HCT116 (cell line): Measurements from ENCODE around the gene UBE2D3. TPM values are rescaled to one million over a fixed set of nuclear protein-coding genes. Genes with fewer than 3 reads are reported as not detected.
A peak's percentile ranks its signal among the peaks of the same experiment; 100 is the strongest.

Experiments
- ATAC-seq: fragments of 200-7000 bp; cut with Tn5 transposase; 2 replicates; pipeline ENCODE4 v1.9.1; 2020; ENCODE audit warnings: mild to moderate bottlenecking, moderate library complexity
- BruUV-seq: library from RNA; stranded (reverse); fragments of 400-500 nt; replicated peaks from 2 replicates; lab custom pipeline; 2021; lab: Mats Ljungman, UMichigan
- CTCF ChIA-PET: fragments of 300-600 bp; sonication (Branson Sonifier 250); formaldehyde crosslinking; loops from one replicate; lab custom pipeline; 2021; ENCODE audit warnings: antibody characterized with exemption; lab: Charles Lee
- POLR2A ChIA-PET: fragments of 300-600, 350-600 bp; sonication (Branson Sonifier 250); formaldehyde crosslinking; loops from one replicate; lab custom pipeline; 2021; ENCODE audit warnings: antibody characterized with exemption; lab: Charles Lee
- RAD21 ChIA-PET, 2 experiments: fragments of 300-600 bp; sonication (Branson Sonifier 250); formaldehyde crosslinking; loops; one replicate each; lab custom pipeline; 2023; ENCODE audit warnings: low total read pairs in 2 of 2; ENCODE audit not compliant: uncharacterized antibody in 2 of 2, unreplicated experiment in 2 of 2, low non-redundant PET in 1 of 2; lab: Charles Lee
- DNase-seq: peaks from one replicate; pipeline ENCODE4 v3.0.0-alpha.2; 2010; ENCODE audit warnings: low read depth, low spot score
- H2AFZ ChIP-seq: fragments of 200-600 bp; shearing (Covaris generic), sonication (generic); 2 replicates; pipeline ENCODE4 v1.6.1; 2017; ENCODE audit warnings: low read depth, mixed run types, mixed read lengths, antibody characterized with exemption, low read length; ENCODE audit not compliant: poor library complexity, severe bottlenecking
- H3K27ac ChIP-seq: 2 replicates; pipeline ENCODE4 v1.5.1; 2012; ENCODE audit warnings: low read depth, low read length
- H3K27me3 ChIP-seq: fragments of 200-600 bp; sonication (generic); 2 replicates; pipeline ENCODE4 v1.6.1; 2016; ENCODE audit warnings: mixed run types, low read length, mixed read lengths; ENCODE audit not compliant: insufficient read depth
- H3K36me3 ChIP-seq, 2 experiments: fragments of 200-500 bp in 1 of 2; fragments of 200-600 bp in 1 of 2; sonication (Bioruptor generic) in 1 of 2; sonication (generic) in 1 of 2; 2 replicates each; pipeline versions ENCODE4 v1.5.1 to v1.6.1; 2014 to 2016; ENCODE audit warnings: low read length in 2 of 2, inconsistent platforms in 1 of 2, mixed read lengths in 1 of 2, mixed run types in 1 of 2; ENCODE audit not compliant: insufficient read depth in 2 of 2, control insufficient read depth in 1 of 2
- H3K4me1 ChIP-seq, 2 experiments: fragments of 200-600 bp in 1 of 2; sonication (generic) in 1 of 2; 2 replicates each; pipeline versions ENCODE4 v1.5.1 to v1.6.1; 2012 to 2017; ENCODE audit warnings: low read length in 2 of 2, inconsistent platforms in 1 of 2, mild to moderate bottlenecking in 1 of 2, mixed read lengths in 1 of 2, mixed run types in 1 of 2, moderate library complexity in 1 of 2; ENCODE audit not compliant: insufficient read depth in 2 of 2, control insufficient read depth in 1 of 2
- H3K4me2 ChIP-seq: fragments of 200-600 bp; sonication (generic); 2 replicates; pipeline ENCODE4 v1.6.1; 2017; ENCODE audit warnings: mixed run types, low read length, mixed read lengths
- H3K4me3 ChIP-seq, 2 experiments: fragments of 200-600 bp in 1 of 2; sonication (generic) in 1 of 2; replicated peaks in 1 of 2; 2 replicates each; pipeline ENCODE4 v1.5.1; 2011 to 2016; ENCODE audit warnings: low read length in 2 of 2, control low read depth in 1 of 2, low read depth in 1 of 2, mild to moderate bottlenecking in 1 of 2, mixed read lengths in 1 of 2, mixed run types in 1 of 2
- H3K79me2 ChIP-seq: fragments of 200-600 bp; sonication (generic); 2 replicates; pipeline ENCODE4 v1.6.1; 2017; ENCODE audit warnings: mild to moderate bottlenecking, mixed run types, low read length, moderate library complexity, mixed read lengths; ENCODE audit not compliant: insufficient read depth
- H3K9ac ChIP-seq: fragments of 200-600 bp; sonication (generic); 2 replicates; pipeline ENCODE4 v1.6.1; 2016; ENCODE audit warnings: low read length, mixed read lengths
- H3K9me2 ChIP-seq: fragments of 200-600 bp; sonication (generic), shearing (Covaris generic); 2 replicates; pipeline ENCODE4 v1.6.1; 2017; ENCODE audit warnings: mixed run types, mild to moderate bottlenecking, moderate library complexity; ENCODE audit not compliant: insufficient read depth
- H3K9me3 ChIP-seq, 2 experiments: fragments of 200-500 bp in 1 of 2; fragments of 200-600 bp in 1 of 2; sonication (Bioruptor generic) in 1 of 2; sonication (generic) in 1 of 2; 2 replicates each; pipeline ENCODE4 v1.6.1; 2014 to 2017; ENCODE audit warnings: low read length in 2 of 2, mixed read lengths in 2 of 2, inconsistent platforms in 1 of 2, low read depth in 1 of 2, mild to moderate bottlenecking in 1 of 2, mixed run types in 1 of 2, moderate library complexity in 1 of 2; ENCODE audit not compliant: control insufficient read depth in 1 of 2, insufficient read depth in 1 of 2
- H4K20me1 ChIP-seq: fragments of 200-600 bp; sonication (generic), shearing (Covaris generic); 2 replicates; pipeline ENCODE4 v1.6.1; 2017; ENCODE audit warnings: mixed run types, mild to moderate bottlenecking, moderate library complexity; ENCODE audit not compliant: insufficient read depth
- POLR2AphosphoS5 ChIP-seq: IDR thresholded peaks from 2 replicates; pipeline ENCODE4 v1.6.1; 2011; ENCODE audit warnings: mild to moderate bottlenecking, low read depth, low read length, moderate library complexity
- ZNF274 ChIP-seq: fragments of 200-500 bp; sonication (Bioruptor generic); IDR thresholded peaks from 2 replicates; pipeline ENCODE4 v1.6.1; 2014; ENCODE audit warnings: mild to moderate bottlenecking, low read depth, low read length, inconsistent platforms
- intact Hi-C: fragments of 100-400 bp; cut with micrococcal nuclease; formaldehyde crosslinking; loops from 2 replicates; pipeline ENCODE4 v1.10.0; 2022
- total RNA-seq: library from RNA; stranded (reverse); gene quantifications from one replicate; pipeline ENCODE4 v1.2.1, GENCODE V29; 2021; ENCODE audit not compliant: unreplicated experiment
- TF ChIP-seq, protein P1 (sequence below), 3 experiments: fragments of 200-600 bp in 1 of 3; sonication (generic) in 1 of 3; IDR thresholded peaks in 2 of 3; conservative IDR thresholded peaks in 1 of 3; 2 replicates each; pipeline ENCODE4 v1.5.1; 2012 to 2017; ENCODE audit warnings: low read depth in 2 of 3, low read length in 2 of 3, antibody characterized with exemption in 1 of 3, borderline replicate concordance in 1 of 3, control low read depth in 1 of 3, mild to moderate bottlenecking in 1 of 3, mixed read lengths in 1 of 3, mixed run types in 1 of 3, moderate library complexity in 1 of 3; ENCODE audit not compliant: insufficient read depth in 1 of 3

The UBE2D3 gene
- total RNA-seq, 1 experiment from 2014 or later, result 302 TPM

DNA sequence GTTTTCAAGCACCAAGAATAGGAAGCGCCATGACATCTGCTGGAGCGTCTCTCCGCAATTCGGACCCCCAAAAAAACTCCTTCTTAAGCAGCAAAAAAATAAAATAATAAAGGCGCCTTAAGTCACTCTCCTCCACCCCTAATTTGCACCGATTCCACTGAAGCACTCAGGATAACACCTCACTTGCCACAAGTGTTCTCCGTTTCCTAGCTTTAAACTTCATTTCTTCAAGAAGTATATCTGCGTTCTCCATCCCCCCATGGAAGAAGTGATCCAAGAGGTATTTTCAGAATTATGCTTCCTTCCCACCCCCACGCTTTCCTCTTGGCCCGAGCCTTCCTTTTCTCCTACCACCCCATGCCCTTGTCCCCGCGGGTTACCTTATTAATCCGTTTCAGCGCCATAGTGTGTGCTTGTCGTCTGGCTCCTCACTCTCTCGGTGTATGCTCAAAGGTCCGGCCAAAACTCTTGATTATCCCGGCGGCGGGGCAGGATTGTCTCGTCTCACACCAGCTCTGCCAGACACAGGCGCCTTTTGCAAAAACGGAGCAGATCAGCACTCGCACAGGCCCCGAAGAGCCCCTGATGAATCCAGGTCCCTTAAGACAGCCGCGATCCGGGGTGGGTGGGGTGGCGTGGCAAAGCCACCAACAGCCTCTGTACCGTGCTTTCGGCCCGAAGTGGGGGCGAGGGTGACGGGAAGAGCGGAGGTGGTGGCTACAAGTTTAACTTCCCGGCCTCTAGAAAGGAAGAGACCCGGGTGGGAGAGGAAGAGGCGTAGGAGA, 1.1 kb downstream of the UBE2D3 start:
- ATAC-seq, result no peak
- Histone ChIP-seq H3K79me2 (peaks cover 88% of the 10 kb centered on the region), H3K27me3 (no peaks in the 10 kb centered on the region), H3K4me3 (peak overlapping the region; percentile 76 to 83), H3K9ac (peak overlapping the region; percentile 93), H3K4me1 (peaks cover 9 to 31% of the 10 kb centered on the region in 2 experiments), H3K4me2 (peak overlapping the region; percentile 75), H3K27ac (peak overlapping the region; percentile 90), H2AFZ (no peak overlapping the region), H4K20me1 (peaks cover 33% of the 10 kb centered on the region; the same call in 1 of the 2 replicates), H3K36me3 (peaks cover 11 to 24% of the 10 kb centered on the region in 2 experiments; a peak in 3 of 4 replicates), H3K9me3 (no peaks in the 10 kb centered on the region), H3K9me2 (no peaks in the 10 kb centered on the region)
- BruUV-seq, result TSS peak; percentile 37
- DNase-seq, result no peak
- ChIA-PET CTCF (interaction anchor here (0.7 kb wide), 1 partner anchor 205 kb away, joined by 4 read pairs; no protein-coding TSS in a partner anchor), RAD21 (interaction anchor here in 1 of 2 experiments (0.5 kb wide), 1 partner anchor 41 kb away, joined by 3 read pairs; no protein-coding TSS in a partner anchor), POLR2A (interaction anchor here (1.1 to 3.5 kb wide), 4 partner anchors 9 to 43 kb away, joined by 3 to 49 read pairs (median 14); partner anchors contain the start of gene CISD2)
- TF ChIP-seq, protein P1, sequence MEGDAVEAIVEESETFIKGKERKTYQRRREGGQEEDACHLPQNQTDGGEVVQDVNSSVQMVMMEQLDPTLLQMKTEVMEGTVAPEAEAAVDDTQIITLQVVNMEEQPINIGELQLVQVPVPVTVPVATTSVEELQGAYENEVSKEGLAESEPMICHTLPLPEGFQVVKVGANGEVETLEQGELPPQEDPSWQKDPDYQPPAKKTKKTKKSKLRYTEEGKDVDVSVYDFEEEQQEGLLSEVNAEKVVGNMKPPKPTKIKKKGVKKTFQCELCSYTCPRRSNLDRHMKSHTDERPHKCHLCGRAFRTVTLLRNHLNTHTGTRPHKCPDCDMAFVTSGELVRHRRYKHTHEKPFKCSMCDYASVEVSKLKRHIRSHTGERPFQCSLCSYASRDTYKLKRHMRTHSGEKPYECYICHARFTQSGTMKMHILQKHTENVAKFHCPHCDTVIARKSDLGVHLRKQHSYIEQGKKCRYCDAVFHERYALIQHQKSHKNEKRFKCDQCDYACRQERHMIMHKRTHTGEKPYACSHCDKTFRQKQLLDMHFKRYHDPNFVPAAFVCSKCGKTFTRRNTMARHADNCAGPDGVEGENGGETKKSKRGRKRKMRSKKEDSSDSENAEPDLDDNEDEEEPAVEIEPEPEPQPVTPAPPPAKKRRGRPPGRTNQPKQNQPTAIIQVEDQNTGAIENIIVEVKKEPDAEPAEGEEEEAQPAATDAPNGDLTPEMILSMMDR (IDR thresholded peaks at IDR 0.05 in 2 of 3, conservative IDR thresholded peaks at IDR 0.05 in 1 of 3; ENCODE audit: borderline replicate concordance in 1 of 3, insufficient read depth in 1 of 3, low read depth in 2 of 3, low read length in 2 of 3), result no peak
- TF ChIP-seq POLR2AphosphoS5 (no peak), ZNF274 (no peak)
- intact Hi-C loops, result loop anchor here (5.0 to 10.0 kb wide), 3 partner anchors 181 to 379 kb away; partner anchors contain the start of gene BDH2
